ENCODE results near the gene RPP14. TPM values are rescaled to one million over a fixed set of nuclear protein-coding genes. Genes with fewer than 3 reads are reported as not detected.

The RPP14 gene
- total and polyA plus RNA-seq, 2 donors (not counting 1 experiment from before 2014, with no cell fraction given), result 10.6 to 17.1 TPM

DNA sequence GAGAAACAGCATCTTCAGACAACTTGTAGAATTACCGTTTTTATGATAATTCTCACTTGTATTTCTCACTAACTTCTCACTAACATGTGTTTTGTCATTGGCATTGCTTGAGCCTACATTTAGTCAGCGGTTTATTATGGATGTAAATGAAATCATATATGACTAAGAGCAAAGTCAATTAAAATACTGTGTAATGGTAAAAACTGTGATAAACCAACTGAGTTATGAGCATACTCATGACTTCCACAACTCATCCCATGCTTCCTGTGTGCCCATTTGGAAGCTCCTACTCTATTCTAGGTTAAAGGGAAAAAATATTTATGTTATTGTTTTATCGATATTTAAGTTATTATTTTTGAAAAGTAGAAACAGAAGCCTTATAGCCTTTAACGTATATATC lies 39.4 kb downstream of the RPP14 start:
- no peak overlapping the region for H3K4me2 ChIP-seq (ENCODE audit: extremely low read depth, insufficient read depth, low read length)
- H4K20me1 ChIP-seq (ENCODE audit: control insufficient read depth, extremely low read depth, insufficient read depth, low read length), result no peaks in the 10 kb centered on the region
- no peak overlapping the region for H3K27ac ChIP-seq (ENCODE audit: insufficient read depth, low read length)
- peaks cover 12% of the 10 kb centered on the region for H3K79me2 ChIP-seq (ENCODE audit: control insufficient read depth, insufficient read depth, low read length)
- H3K27me3 ChIP-seq (ENCODE audit: control insufficient read depth, insufficient read depth, low read length), result no peaks in the 10 kb centered on the region
- no peak for DNase-seq (ENCODE audit: low read depth in 2 of 2)
- H3K9ac ChIP-seq (ENCODE audit: insufficient read depth, low read length), result no peak overlapping the region
- H3K4me3 ChIP-seq (replicated peaks in 1 of 4; ENCODE audit: control extremely low read depth in 1 of 4, insufficient read depth in 1 of 4, low read depth in 3 of 4, low read length in 4 of 4), result no peak overlapping the region
- no peak for TF ChIP-seq EZH2 (IDR thresholded peaks at IDR 0.05; ENCODE audit: low read length, missing control alignments)
- TF ChIP-seq, protein P1, sequence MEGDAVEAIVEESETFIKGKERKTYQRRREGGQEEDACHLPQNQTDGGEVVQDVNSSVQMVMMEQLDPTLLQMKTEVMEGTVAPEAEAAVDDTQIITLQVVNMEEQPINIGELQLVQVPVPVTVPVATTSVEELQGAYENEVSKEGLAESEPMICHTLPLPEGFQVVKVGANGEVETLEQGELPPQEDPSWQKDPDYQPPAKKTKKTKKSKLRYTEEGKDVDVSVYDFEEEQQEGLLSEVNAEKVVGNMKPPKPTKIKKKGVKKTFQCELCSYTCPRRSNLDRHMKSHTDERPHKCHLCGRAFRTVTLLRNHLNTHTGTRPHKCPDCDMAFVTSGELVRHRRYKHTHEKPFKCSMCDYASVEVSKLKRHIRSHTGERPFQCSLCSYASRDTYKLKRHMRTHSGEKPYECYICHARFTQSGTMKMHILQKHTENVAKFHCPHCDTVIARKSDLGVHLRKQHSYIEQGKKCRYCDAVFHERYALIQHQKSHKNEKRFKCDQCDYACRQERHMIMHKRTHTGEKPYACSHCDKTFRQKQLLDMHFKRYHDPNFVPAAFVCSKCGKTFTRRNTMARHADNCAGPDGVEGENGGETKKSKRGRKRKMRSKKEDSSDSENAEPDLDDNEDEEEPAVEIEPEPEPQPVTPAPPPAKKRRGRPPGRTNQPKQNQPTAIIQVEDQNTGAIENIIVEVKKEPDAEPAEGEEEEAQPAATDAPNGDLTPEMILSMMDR (conservative IDR thresholded peaks at IDR 0.05 in 1 of 2, IDR thresholded peaks at IDR 0.05 in 1 of 2; ENCODE audit: low read depth in 1 of 2, low read length in 2 of 2), result no peak
- no peak overlapping the region for H2AFZ ChIP-seq (ENCODE audit: low read length)
- H3K9me3 ChIP-seq (ENCODE audit: control insufficient read depth, insufficient read depth, low read depth, low read length), result no peaks in the 10 kb centered on the region
- H3K4me1 ChIP-seq (ENCODE audit: control insufficient read depth, extremely low read depth, insufficient read depth, low read length), result peaks cover 6% of the 10 kb centered on the region
- peaks cover 1% of the 10 kb centered on the region for H3K36me3 ChIP-seq (ENCODE audit: control insufficient read depth, insufficient read depth, low read length)

DNA sequence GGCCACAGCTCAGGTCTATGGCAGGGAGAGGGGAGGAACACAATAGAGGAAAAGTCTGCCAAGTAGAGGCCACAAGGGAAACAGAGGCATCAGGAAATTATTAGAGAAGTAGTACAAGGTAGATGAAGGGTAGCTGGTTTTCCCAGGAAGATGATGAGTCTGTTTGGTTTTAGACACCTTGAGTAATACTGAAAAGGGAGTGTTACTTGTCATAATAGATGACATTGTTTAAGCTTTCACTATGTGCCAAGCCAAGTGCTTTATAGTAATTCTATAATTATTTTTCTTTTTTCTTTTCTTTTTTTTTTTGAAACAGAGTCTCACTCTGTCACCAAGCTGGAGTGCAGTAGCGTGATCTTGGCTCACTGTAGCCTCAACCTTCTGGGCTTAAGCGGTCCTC lies 40.3 kb downstream of the RPP14 start:
- no peak for TF ChIP-seq EZH2 (IDR thresholded peaks at IDR 0.05; ENCODE audit: low read length, missing control alignments)
- TF ChIP-seq, protein P1 (conservative IDR thresholded peaks at IDR 0.05 in 1 of 2, IDR thresholded peaks at IDR 0.05 in 1 of 2; ENCODE audit: low read depth in 1 of 2, low read length in 2 of 2), result no peak

DNA sequence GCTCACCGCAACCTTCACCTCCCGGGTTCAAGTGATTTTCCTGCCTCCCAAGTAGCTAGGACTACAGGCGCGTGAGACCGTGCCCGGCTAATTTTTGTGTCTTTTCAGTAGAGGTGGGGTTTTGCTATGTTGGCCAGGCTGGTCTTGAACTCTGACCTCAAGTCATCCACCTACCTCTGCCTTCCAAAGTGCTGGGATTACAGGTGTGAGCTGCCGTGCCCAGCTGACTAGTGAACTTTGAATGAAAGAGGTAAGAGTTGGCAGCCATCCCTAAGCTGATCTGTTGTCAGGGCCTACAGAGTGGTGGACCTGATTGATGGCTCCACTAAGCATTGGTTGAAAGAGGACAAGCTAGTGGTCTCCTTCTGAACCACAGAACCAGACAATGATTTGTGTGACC lies 41.9 kb downstream of the RPP14 start:
- Histone ChIP-seq H3K4me3 (replicated peaks in 1 of 4; ENCODE audit: control extremely low read depth in 1 of 4, insufficient read depth in 1 of 4, low read depth in 3 of 4, low read length in 4 of 4) (no peak overlapping the region), H3K27me3 (ENCODE audit: control insufficient read depth, insufficient read depth, low read length) (no peaks in the 10 kb centered on the region), H4K20me1 (ENCODE audit: control insufficient read depth, extremely low read depth, insufficient read depth, low read length) (no peaks in the 10 kb centered on the region), H3K9ac (ENCODE audit: insufficient read depth, low read length) (no peak overlapping the region), H3K4me1 (ENCODE audit: control insufficient read depth, extremely low read depth, insufficient read depth, low read length) (peaks cover 4% of the 10 kb centered on the region), H2AFZ (ENCODE audit: low read length) (no peak overlapping the region), H3K36me3 (ENCODE audit: control insufficient read depth, insufficient read depth, low read length) (peaks cover 1% of the 10 kb centered on the region), H3K4me2 (ENCODE audit: extremely low read depth, insufficient read depth, low read length) (no peak overlapping the region), H3K9me3 (ENCODE audit: control insufficient read depth, insufficient read depth, low read depth, low read length) (no peaks in the 10 kb centered on the region), H3K79me2 (ENCODE audit: control insufficient read depth, insufficient read depth, low read length) (peaks cover 12% of the 10 kb centered on the region), H3K27ac (ENCODE audit: insufficient read depth, low read length) (no peak overlapping the region)
- DNase-seq (ENCODE audit: low read depth in 2 of 2), result no peak
- no peak for TF ChIP-seq EZH2 (IDR thresholded peaks at IDR 0.05; ENCODE audit: low read length, missing control alignments)
- TF ChIP-seq, protein P1 (conservative IDR thresholded peaks at IDR 0.05 in 1 of 2, IDR thresholded peaks at IDR 0.05 in 1 of 2; ENCODE audit: low read depth in 1 of 2, low read length in 2 of 2), result no peak

More for the DNA sequence above, 40.3 kb downstream of the RPP14 start:
- Histone ChIP-seq H3K27me3 (ENCODE audit: control insufficient read depth, insufficient read depth, low read length) (no peaks in the 10 kb centered on the region), H3K4me2 (ENCODE audit: extremely low read depth, insufficient read depth, low read length) (no peak overlapping the region), H3K4me1 (ENCODE audit: control insufficient read depth, extremely low read depth, insufficient read depth, low read length) (peaks cover 4% of the 10 kb centered on the region), H4K20me1 (ENCODE audit: control insufficient read depth, extremely low read depth, insufficient read depth, low read length) (no peaks in the 10 kb centered on the region), H3K4me3 (replicated peaks in 1 of 4; ENCODE audit: control extremely low read depth in 1 of 4, insufficient read depth in 1 of 4, low read depth in 3 of 4, low read length in 4 of 4) (no peak overlapping the region), H3K27ac (ENCODE audit: insufficient read depth, low read length) (no peak overlapping the region), H3K9me3 (ENCODE audit: control insufficient read depth, insufficient read depth, low read depth, low read length) (no peaks in the 10 kb centered on the region), H3K79me2 (ENCODE audit: control insufficient read depth, insufficient read depth, low read length) (peaks cover 12% of the 10 kb centered on the region), H3K36me3 (ENCODE audit: control insufficient read depth, insufficient read depth, low read length) (peaks cover 1% of the 10 kb centered on the region), H2AFZ (ENCODE audit: low read length) (no peak overlapping the region), H3K9ac (ENCODE audit: insufficient read depth, low read length) (no peak overlapping the region)
- DNase-seq (ENCODE audit: low read depth in 2 of 2), result no peak

All from fibroblast of lung (primary cell).